Activated CD4-positive, alpha-beta T cell treated with anti-CD3 and anti-CD28 coated beads, Interleukin-2, amount 50 U/mL, for 16 hours (primary cell): Measurements from ENCODE around the gene DEAF1.
A peak's percentile ranks its signal among the peaks of the same experiment; 100 is the strongest.
"Not testable (repeated sequence)": the region's sequence is repeated elsewhere in the genome, so short reads cannot be mapped to it uniquely, and the experiment has no call there.

Source experiments
- DNase-seq: peaks from one replicate; pipeline ENCODE4 v3.0.0-alpha.2; 2020

Gene DEAF1

DNA sequence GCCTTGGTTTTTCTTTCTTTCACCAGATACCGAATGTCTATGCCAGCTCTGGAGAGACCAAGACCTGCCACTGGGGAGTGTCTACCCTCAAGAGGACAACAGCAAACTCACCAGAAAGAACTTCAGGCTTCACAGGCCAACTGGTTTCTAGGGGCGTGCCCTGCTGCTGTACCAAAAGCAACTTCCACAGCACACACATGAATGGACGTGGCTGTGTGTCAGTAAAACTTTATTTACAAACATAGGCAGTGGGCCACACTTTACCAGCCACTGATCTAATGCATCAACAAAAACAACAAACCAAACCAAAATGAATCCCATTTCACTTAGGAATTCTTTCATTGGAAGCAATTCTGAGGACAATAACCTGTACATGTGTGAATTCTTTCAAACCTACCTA is 16.7 kb downstream of the DEAF1 start:
- DNase-seq: no peak

DNA sequence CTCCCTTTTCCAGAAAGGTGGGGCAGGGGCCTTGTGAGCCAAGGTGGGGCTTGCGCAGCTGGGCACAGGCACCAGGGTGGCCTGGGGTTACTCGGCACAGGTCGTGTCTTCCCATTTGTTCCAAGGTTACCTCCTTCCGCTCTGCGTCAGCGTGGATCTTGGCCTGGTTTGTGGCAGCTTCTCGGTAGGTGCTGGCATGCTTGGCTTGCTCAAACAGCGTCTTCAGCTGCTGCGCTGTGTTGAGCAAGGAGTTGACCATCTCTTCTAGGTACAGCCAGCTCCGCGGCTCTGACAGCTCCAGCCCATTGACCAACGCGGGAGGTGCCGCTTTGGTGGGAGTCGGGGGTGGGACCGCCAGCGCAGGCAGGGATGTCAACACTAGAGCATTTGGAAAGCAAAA is 20.6 kb downstream of the DEAF1 start:
- DNase-seq: no peak

DNA sequence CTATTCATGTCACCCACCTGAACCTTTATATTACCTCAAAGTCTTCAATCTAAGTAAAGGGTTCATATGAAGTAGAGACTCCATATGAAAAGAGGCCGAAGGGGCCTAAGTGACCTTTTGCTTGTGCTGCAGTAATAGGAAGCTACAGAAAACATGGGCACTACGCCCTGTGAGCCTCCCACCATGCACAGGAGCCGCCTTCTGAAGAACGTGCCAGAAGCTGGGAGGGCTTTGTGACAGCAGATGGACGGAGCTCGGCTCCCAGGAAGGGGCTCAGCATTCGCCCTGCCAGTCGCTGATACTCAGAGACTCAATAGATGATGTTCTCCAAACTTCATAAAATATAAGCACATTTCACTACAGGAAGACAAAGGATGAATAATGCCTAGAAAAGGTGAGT is 21.2 kb downstream of the DEAF1 start:
- no peak for DNase-seq

DNA sequence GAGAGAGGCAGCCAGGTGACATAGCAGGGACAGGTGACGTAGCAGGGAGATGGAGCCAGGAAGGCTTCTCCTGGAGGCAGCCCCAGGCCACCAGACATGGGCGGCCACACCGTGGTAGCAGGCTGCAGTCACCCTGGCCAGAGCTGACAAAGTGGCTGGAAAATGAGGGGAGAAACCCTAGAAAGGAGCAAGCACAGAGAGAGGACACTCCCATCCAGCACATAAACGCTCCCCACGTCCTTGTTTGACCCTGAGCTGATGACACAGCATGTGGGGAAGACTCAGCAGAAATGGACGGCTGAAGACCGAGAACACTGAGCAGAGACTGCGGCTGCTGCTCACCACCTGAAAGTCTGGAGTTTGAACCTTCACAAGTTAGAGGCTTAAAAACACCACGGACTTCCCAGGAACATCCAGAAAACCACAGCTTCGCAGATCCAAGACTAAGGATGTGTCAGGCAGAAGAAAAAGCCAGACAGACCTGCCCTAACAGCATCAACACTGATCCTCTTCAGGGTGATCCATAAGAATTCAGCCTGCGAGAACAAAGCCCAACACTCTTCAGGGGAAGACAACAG is 29.2 kb downstream of the DEAF1 start:
- no peak for DNase-seq

DNA sequence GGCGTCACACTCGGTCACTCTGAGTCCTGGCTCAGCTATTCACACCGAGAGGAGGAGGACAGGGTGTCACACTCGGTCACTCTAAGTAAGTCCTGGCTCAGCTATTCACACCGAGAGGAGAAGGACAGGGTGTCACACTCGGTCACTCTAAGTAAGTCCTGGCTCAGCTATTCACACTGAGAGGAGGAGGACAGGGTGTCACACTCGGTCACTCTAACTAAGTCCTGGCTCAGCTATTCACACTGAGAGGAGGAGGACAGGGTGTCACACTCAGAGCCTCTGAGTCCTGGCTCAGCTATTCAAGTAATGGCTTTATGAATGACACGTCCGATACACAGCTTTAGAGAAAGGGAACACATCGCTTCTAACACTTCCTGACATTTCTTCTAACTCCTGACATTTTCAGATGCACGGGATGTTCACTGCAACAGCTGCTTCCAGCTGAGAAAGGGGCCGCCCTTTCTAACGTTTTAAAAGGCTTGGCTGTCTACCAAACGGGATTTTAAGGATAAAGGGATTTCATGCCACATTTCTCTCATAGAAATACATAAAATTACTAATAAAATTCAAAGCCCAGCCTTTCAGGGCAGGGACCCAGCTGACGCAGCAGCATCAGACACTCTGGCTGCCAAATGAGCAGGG is 29.8 kb downstream of the DEAF1 start:
- DNase-seq: no peak

DNA sequence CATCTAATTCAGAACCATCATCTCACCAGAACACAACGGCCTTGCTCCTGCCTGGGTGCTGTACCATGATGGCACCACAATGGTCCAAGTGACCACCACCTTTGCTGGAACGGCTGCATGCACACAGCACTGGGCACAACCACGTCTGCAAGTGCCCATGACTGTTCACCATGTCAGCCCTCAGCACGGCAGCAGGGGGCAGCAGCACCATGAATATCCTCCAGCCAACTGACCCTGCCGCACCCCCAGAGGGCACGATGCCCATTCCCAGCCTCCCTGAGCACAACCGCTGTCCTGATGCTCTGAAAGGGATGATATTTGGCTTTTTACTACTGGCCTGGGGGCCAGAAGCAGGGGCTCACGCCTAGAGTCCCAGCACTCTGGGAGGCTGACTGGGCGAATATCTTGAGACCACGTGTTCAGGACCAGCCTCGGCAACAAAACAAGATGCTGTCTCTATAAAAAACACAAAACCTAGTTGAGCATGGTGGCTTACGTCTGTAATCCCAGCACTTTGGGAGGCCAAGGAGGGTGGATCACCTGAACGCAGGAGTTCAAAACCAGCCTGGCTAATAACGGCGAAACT is 32.2 kb downstream of the DEAF1 start:
- DNase-seq: peak; percentile 23

DNA sequence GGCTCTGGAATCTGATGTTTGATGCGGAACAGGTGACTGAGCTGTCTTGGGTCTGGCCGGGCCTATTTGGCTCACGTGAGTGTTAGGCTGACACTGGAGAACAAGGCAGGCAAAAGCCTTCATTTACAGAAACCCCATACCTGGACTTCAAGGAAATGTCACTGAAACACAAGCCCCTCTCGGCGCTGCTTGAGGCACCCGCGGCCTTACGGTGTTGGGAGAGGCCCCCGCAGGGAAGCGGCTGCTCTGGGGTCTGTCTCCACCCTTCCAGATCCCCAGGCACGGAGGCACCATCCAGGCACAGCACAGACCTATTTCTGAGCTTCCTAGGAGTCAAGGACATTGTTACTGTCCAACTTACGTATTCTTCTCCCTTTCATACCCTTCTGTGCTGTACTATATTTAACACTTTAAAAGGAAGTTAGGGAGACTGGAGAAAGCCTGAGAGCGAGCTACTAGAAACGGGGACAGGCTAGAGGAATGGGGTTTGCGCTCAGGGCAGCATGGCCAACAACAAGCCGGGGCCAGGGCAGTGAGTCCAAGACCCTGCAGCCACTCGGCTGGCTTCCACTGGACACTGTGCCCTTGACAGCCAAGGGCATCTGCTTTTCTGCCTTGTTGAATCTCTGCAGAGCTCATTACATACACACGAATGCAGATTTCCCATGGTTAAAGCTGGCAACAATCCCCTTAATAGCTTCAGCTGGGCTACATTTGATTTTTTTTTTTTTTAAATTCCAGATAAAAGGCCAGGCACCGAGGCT is 34.2 kb downstream of the DEAF1 start:
- DNase-seq: no peak

DNA sequence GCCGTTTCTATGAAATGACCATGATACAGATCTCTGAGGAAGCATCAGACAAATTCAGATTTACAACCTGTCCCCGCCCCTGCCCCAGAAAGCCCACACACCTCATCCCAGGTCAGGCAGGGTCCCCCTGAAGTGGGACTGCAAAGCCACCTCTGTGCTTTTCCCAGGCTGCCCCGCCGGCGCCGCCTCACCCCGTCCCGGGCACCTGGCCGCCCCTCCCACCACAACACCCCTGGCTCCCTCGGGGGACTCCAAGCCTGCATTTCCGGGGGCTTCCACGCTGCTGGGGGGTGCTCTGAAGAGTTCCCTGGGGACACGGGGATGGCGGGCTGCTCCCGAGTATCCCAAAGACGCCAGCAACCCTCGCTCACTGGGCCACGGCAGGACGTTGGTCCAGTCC is 34.7 kb downstream of the DEAF1 start:
- no peak for DNase-seq

DNA sequence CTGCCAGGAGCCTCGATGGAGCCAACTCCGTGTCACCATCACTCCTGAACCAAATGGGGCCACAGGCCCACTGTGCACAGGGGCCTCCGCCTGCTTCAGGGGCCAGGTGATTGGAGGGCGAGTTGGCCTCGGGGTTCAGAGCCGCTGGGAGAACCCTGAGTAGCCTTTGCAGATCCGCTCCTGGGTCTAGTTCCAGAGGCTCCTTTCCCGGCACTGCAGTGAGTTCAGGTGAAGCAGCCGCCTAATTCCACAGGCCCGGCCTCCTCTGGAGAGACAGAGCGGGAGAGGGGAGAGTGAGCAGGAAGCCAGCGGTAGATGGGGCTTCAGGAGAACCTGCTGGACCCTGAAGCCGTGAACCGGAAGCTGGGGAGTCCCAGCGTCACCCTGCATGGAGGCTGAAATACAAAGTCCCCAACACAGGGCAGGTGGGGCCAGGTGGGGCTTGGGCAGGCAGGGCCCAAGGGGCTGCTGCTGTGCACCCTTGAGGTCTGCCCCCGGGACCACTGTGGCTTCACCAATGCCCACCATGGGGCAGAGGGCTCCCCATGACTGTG is 35.4 kb downstream of the DEAF1 start:
- DNase-seq: no peak

DNA sequence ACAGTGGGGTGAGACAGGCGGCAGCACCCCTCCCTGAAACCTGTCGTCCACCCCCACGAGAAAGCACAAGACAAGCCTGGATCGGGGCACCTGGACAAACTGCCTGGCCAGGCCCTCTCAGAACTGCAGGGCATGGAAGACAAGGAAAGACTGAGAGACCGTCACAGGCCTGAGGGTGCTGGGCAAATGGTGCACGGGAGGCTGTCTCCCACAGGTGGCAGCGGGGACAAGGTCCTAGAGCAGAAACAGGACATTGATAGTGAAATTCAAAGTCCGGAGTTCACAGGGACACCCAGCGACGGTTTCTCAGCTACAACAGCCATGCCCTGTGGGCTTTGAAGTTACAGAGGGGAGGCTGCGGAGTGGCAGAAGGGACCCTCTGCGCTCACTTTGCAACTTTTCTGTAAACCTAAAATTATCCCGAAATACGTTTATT is 37.3 kb downstream of the DEAF1 start:
- no peak for DNase-seq

DNA sequence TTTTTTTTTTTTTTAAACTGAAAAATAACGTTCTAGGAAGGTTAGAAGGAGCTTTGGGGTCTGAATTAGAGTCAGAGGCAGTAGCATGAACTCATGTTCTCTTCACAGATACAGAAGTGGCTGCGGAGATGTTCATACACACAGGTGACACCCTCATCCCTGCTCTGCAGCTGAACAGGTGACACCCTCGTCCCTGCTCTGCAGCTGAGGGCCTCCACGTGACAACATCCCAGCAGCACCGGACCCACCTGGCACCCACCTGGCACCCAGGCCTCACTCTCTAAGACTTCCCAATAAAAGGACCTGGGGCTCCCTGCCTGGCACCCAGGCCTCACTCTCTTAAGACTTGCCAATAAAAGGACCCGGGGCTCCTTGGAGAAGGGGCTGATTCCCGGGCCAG is 38.2 kb downstream of the DEAF1 start:
- DNase-seq: no peak

DNA sequence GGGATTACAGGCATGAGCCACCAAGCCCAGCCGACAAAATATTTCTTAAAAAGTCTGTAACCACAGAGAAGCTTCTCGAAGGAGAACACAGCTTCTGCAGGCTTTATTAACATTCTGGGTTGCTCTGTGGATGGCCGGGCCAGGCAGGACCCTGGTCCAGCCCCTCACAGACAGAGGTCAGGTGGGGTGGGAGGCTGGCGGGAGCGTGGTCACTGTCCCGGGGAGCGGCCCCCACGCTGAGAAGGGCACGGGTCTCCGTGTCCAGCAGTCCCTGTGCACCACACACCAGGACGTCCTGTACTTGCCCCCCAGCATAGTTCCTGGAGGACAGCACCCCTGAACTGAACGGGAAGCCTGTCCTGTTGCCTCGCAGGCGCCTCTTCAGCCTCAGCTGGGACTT is 38.6 kb downstream of the DEAF1 start:
- DNase-seq: no peak

DNA sequence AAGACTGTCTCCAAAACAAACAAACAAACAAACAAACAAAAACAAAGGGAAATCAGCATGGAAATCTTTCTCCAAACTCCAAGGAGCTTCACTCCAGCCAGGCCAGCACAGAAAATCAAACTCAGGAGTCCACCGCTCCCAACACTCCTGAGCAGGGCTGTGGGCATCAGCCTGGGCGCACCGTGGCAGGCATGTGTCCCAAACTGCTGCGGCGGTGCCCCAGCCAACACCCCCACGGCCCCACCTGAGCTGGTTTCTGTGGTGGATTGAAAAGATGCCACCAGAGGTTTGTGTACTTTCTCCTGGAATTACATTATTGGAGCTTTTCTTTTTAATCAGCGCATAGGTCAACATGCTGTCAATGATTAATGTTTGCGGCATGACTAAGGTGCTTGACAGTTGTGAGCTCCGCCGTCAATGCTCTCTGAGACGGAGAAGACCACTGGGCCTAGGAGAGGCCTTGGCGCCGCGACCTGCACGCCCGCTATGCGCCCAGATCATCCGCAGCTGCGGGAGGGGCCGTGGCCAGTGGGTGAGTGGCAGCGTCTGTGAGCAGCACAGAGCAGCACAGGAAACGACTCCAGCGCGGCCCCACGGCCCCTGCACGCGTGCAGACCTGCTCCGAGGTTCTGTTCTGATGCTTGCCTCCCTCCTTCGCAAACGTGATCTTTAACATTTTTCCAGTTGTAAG is 39.8 kb downstream of the DEAF1 start:
- DNase-seq: no peak

DNA sequence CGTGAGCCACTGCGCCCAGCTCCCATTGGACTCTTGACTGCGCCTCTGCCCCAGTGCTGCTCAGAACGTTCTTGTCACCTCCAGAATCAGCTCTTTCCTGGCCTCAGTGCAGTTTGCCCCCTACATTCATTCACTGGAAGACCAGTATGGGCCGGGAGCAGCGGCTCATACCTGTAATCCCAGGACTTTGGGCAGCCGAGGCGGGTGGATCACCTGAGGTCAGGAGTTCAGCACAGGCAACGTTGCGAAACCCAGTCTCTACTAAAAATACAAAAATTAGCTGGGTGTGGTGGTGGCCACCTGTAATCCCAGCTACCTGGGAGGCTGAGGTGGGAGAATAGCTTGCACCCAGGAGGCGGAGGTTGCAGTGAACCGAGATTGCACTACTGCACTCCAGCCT is 40.6 kb downstream of the DEAF1 start:
- not testable (repeated sequence) for DNase-seq

DNA sequence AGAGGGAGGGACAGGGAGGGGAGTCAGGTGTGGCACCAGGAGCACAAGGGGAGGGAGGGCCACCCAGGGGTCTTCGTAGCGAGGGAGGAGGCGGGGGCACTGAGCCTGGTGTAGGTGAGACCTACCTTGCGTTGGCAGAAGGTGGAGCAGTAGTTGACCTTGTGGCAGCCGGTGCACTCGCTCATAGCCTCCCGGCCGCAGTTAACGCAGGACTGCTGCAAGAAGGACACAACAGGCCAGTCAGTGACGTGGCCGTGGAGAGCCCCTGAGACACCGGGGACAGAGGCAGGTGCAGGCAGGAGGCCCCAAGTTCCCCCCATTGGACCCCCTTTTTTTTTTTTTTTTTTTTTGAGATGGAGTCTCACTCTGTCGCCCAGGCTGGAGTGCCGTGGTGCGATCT is 41.2 kb downstream of the DEAF1 start:
- no peak for DNase-seq

DNA sequence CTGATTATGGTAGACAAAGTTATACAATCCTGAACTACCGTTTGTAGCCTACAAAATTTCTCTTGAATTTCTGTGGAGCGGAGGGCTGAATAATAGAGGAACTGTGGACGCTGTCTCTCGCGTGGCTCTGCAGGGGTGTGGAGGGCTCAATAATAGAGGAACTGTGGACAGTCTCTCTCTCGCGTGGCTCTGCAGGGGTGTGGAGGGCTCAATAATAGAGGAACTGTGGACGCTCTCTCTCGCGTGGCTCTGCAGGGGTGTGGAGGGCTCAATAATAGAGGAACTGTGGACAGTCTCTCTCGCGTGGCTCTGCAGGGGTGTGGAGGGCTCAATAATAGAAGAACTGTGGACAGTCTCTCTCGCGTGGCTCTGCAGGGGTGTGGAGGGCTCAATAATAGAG is 41.9 kb downstream of the DEAF1 start:
- not testable (repeated sequence) for DNase-seq

DNA sequence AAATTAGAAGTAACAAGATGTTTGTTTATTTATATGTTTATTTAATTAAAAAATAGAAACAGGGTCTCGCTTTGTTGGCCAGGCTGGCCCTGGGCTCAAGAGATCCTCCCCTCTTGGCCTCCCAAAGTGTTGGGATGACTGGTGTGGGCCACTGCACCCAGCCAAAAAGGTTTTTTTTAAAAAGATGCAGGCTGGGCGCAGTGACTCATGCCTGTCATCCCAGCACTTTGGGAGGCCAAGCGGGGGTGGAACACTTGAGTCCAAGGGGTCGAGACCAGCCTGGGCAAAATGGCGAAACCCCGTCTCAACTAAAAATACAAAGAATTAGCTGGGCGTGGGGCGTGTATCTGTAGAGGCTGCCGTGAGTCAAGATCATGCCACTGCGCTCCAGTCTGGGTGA is 44.5 kb downstream of the DEAF1 start:
- DNase-seq: no peak

DNA sequence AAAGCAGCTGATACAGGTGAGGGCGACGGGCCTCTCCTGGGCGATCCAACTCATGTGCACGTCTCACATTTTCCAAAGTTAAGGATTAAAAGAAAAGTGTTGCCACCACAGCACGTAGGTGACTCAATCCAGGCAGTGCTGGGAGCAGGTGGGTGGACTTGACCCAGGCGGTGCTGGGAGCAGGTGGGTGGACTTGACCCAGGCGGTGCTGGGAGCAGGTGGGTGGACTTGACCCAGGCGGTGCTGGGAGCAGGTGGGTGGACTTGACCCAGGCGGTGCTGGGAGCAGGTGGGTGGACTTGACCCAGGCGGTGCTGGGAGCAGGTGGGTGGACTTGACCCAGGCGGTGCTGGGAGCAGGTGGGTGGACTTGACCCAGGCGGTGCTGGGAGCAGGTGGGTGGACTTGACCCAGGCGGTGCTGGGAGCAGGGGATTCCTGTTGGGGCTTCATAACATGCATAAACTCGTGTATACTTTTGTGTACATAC is 47.3 kb downstream of the DEAF1 start:
- not testable (repeated sequence) for DNase-seq

DNA sequence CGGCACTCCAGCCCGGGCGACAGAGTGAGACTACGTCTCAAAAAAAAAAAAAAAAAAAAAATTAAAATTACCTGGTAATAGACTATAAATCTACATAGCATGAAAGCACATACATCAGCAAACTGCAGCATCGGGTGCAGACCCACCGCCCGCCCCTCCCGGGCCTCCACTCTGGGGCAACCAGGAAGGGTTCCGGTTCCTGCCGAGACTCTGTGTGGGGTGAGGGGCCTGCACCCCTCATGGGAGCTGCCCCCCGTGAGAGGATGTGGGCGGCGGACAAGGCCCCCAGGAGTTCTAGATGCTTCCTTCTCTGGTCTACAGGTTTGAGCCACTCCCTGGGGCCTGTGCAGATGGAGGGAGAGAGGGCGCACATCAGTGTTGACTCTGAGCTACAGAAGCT is 48.8 kb downstream of the DEAF1 start:
- no peak for DNase-seq

DNA sequence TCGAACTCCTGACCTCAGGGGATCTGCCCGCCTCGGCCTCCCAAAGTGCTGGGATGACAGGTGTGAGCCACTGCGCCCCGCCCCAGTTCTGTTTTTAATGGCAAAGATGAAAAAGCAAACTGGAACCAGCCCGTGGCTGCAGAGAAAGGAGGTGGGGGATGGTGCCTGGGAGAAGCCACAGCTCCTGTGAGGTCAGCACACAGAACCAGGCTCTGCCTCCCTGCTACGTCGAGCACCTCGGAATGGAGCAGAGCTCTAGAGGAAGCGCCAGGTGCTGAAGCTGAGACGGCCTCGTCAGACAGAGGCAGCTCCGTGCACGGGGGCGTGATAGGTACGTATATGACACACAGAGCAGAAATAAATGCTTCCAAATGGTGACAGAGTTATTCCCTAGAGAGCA is 49.5 kb downstream of the DEAF1 start:
- peak; percentile 23 for DNase-seq

DNA sequence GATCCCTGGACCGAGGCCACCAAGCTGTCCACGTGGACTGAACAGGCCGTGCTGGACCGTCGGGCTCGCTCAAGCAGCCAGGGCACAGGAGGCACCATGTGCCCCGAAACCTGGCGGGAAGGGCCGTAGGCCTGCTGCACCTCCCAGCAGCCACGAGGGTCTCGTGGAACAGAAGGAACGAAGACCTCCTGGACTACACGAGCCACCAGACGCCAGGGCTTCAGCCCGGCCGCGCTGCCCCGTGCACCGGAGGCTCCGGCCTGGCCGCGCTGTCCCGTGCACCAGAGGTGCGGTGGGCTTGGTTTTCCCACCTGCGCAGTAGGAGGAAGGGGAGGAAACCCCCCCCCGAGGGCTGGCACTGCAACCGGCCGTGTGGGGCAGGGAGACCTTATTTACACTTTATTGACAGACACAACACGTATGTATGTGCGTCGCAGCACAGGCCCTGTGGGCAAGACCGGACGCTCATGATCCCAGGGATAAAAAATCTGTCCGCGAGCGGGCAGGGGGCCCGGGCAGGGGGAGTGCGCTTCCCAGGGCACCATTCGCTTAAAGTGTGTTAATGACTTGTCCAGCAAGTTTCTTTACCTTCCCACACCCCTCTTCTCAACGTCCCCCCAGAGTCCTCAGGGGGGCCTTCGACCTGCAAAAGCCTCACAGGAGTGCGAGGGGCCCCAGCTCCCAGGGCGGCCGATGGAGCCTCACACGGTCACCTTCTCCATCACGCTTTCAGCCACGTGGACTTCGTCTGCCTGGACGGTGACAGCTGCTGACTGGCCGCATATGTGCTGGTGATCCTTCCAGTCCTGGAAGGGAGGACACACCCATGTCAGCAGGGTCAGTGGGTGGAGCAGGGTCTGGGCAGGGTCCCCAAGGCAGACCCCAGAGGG is 50.9 kb downstream of the DEAF1 start:
- no peak for DNase-seq

DNA sequence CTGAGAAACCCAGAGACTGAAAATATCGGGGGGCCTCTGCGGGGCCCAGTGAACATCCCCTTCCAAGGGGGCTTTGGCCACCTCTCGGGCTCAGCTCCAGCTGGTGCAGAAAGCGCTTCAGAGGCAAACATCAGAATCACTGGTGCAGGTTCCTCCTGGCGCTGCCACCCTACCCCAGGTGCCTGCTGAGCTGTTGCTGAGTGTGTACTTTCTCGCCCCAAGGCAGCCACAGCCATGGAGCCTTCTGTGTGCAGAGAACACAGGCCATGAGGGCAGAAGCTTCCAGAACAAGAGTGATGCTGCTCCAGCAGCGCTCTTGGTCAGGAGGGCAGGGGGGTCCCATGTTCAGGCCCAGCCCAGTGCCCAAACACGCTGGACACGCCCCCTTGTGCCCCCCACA is 51.7 kb downstream of the DEAF1 start:
- DNase-seq: no peak
